CD4-positive, alpha-beta T cell treated with Interleukin-12 subunit alpha and Interleukin-12 subunit beta, for 1 hour (primary cell): ENCODE measurements around the gene PGLYRP3.

Experiments used
- DNase-seq: peaks from one replicate; pipeline ENCODE4 v3.0.0-alpha.2; 2020

The PGLYRP3 gene

GRCh38 chr1:153308540-153308939, 4.2 kb downstream of the PGLYRP3 start:
- no peak for DNase-seq

- no peak for DNase-seq
Measured at GRCh38 chr1:153307221-153307600, 5.5 kb downstream of the PGLYRP3 start.

- no peak for DNase-seq
Measured at GRCh38 chr1:153306303-153307220, 6.2 kb downstream of the PGLYRP3 start.

- no peak for DNase-seq
Measured at GRCh38 chr1:153305682-153306081, 7.1 kb downstream of the PGLYRP3 start.

GRCh38 chr1:153302308-153302707, 10.4 kb downstream of the PGLYRP3 start:
- no peak for DNase-seq

- DNase-seq, result peak; percentile 16
Measured at GRCh38 chr1:153293851-153294250, 18.9 kb downstream of the PGLYRP3 start.

GRCh38 chr1:153293480-153293775, 19.3 kb downstream of the PGLYRP3 start:
- DNase-seq, result no peak

- DNase-seq, result no peak
Measured at GRCh38 chr1:153292740-153293479, 19.8 kb downstream of the PGLYRP3 start.

- no peak for DNase-seq
Measured at GRCh38 chr1:153292185-153292584, 20.6 kb downstream of the PGLYRP3 start.

GRCh38 chr1:153291514-153291913, 21.2 kb downstream of the PGLYRP3 start:
- DNase-seq, result no peak

- no peak for DNase-seq
Measured at GRCh38 chr1:153288634-153289275, 24.0 kb downstream of the PGLYRP3 start.

- DNase-seq, result peak; percentile 41
Measured at GRCh38 chr1:153277852-153278251, 34.9 kb downstream of the PGLYRP3 start.

GRCh38 chr1:153272186-153272585, 40.6 kb downstream of the PGLYRP3 start:
- DNase-seq, result no peak

GRCh38 chr1:153271711-153272110, 41.0 kb downstream of the PGLYRP3 start:
- DNase-seq, result no peak

- no peak for DNase-seq
Measured at GRCh38 chr1:153265457-153265856, 47.3 kb downstream of the PGLYRP3 start.

- DNase-seq, result no peak
Measured at GRCh38 chr1:153262462-153263157, 50.1 kb downstream of the PGLYRP3 start.

GRCh38 chr1:153262070-153262366, 50.7 kb downstream of the PGLYRP3 start:
- no peak for DNase-seq

- peak; percentile 33 for DNase-seq
Measured at GRCh38 chr1:153261281-153262069, 51.3 kb downstream of the PGLYRP3 start.

GRCh38 chr1:153260585-153261280, 52.0 kb downstream of the PGLYRP3 start:
- DNase-seq, result peak; percentile 19

GRCh38 chr1:153259387-153259786, 53.4 kb downstream of the PGLYRP3 start, which contains the start of gene LORICRIN:
Gene LORICRIN (plus strand): TSS chr1:153259687. CDS start chr1:153260950, 1,263 bp downstream.
- no peak for DNase-seq

- DNase-seq, result no peak
Measured at GRCh38 chr1:153253693-153254092, 59.1 kb downstream of the PGLYRP3 start.

GRCh38 chr1:153253076-153253475, 59.7 kb downstream of the PGLYRP3 start:
- DNase-seq, result no peak
